ENCODE measurements around the gene ARHGAP1. TPM values are rescaled to one million over a fixed set of nuclear protein-coding genes. Genes with fewer than 3 reads are reported as not detected.

Gene ARHGAP1
- total RNA-seq, 1 experiment from 2014 or later = 73.0 TPM

- Mint-ChIP-seq H3K4me1 (ENCODE audit: low read depth, unreplicated experiment) (no peaks in the 10 kb centered on the region), H3K36me3 (ENCODE audit: insufficient read depth, unreplicated experiment) (peaks cover 7% of the 10 kb centered on the region), H3K4me3 (ENCODE audit: unreplicated experiment) (no peak overlapping the region), H3K9me3 (ENCODE audit: unreplicated experiment) (no peaks in the 10 kb centered on the region), H3K27me3 (ENCODE audit: insufficient read depth, unreplicated experiment) (no peaks in the 10 kb centered on the region), H3K27ac (ENCODE audit: unreplicated experiment) (no peak overlapping the region)
- TF ChIP-seq CTCF (IDR thresholded peaks at IDR 0.05; ENCODE audit: insufficient read depth in 1 of 2, low read depth in 1 of 2, low read length in 1 of 2, severe bottlenecking in 1 of 2, unreplicated experiment in 1 of 2) = no peak
- H3K27me3 ChIP-seq (replicated peaks; ENCODE audit: control insufficient read depth, insufficient read depth, low read length) = no peaks in the 10 kb centered on the region
- intact Hi-C loops (cut with micrococcal nuclease; ENCODE audit: unreplicated experiment) = no loop called here
- BruUV-seq (replicated peaks) = no TSS peak
- ChIA-PET POLR2A (no interaction called here), CTCF (interaction anchor here (0.6 kb wide), 1 partner anchor 487 kb away, joined by 3 read pairs; the partner anchor contains the start of gene DDB2)
- peaks cover 7% of the 10 kb centered on the region for H3K36me3 ChIP-seq (ENCODE audit: control insufficient read depth, insufficient read depth, low read length)
- no peak for DNase-seq
- H3K9me3 ChIP-seq = no peaks in the 10 kb centered on the region
- H3K4me3 ChIP-seq (ENCODE audit: low read depth, low read length) = no peak overlapping the region
- H3K4me1 ChIP-seq = no peaks in the 10 kb centered on the region
Observed at GRCh38 chr11:46727952-46728658, 27.7 kb upstream of the ARHGAP1 start.

- no TSS peak for BruUV-seq (replicated peaks)
- POLR2A ChIA-PET = no interaction called here
- H3K36me3 Mint-ChIP-seq (ENCODE audit: insufficient read depth, unreplicated experiment) = peaks cover 2% of the 10 kb centered on the region
- intact Hi-C loops (cut with micrococcal nuclease; ENCODE audit: unreplicated experiment) = no loop called here
- Histone ChIP-seq H3K4me1 (no peaks in the 10 kb centered on the region), H3K27me3 (replicated peaks; ENCODE audit: control insufficient read depth, insufficient read depth, low read length) (no peaks in the 10 kb centered on the region), H3K36me3 (ENCODE audit: control insufficient read depth, insufficient read depth, low read length) (peaks cover 9% of the 10 kb centered on the region), H3K4me3 (ENCODE audit: low read depth, low read length) (no peak overlapping the region), H3K9me3 (no peaks in the 10 kb centered on the region)
- no peaks in the 10 kb centered on the region for H3K9me3 Mint-ChIP-seq (ENCODE audit: unreplicated experiment)
- CTCF ChIA-PET = no interaction called here
- no peak overlapping the region for H3K27ac Mint-ChIP-seq (ENCODE audit: unreplicated experiment)
- H3K4me1 Mint-ChIP-seq (ENCODE audit: low read depth, unreplicated experiment) = no peaks in the 10 kb centered on the region
- DNase-seq = no peak
- no peaks in the 10 kb centered on the region for H3K27me3 Mint-ChIP-seq (ENCODE audit: insufficient read depth, unreplicated experiment)
- no peak overlapping the region for H3K4me3 Mint-ChIP-seq (ENCODE audit: unreplicated experiment)
- no peak for TF ChIP-seq CTCF (IDR thresholded peaks at IDR 0.05; ENCODE audit: insufficient read depth in 1 of 2, low read depth in 1 of 2, low read length in 1 of 2, severe bottlenecking in 1 of 2, unreplicated experiment in 1 of 2)
Observed at GRCh38 chr11:46726206-46726862, 25.9 kb upstream of the ARHGAP1 start.

- H3K9me3 Mint-ChIP-seq (ENCODE audit: unreplicated experiment) = no peaks in the 10 kb centered on the region
- ChIA-PET POLR2A (no interaction called here), CTCF (no interaction called here)
- peaks cover 4% of the 10 kb centered on the region for H3K36me3 Mint-ChIP-seq (ENCODE audit: insufficient read depth, unreplicated experiment)
- no peak overlapping the region for H3K27ac Mint-ChIP-seq (ENCODE audit: unreplicated experiment)
- no peaks in the 10 kb centered on the region for H3K27me3 Mint-ChIP-seq (ENCODE audit: insufficient read depth, unreplicated experiment)
- H3K4me3 Mint-ChIP-seq (ENCODE audit: unreplicated experiment) = no peak overlapping the region
- H3K36me3 ChIP-seq (ENCODE audit: control insufficient read depth, insufficient read depth, low read length) = peaks cover 9% of the 10 kb centered on the region
- no peak overlapping the region for H3K4me3 ChIP-seq (ENCODE audit: low read depth, low read length)
- TF ChIP-seq CTCF (IDR thresholded peaks at IDR 0.05; ENCODE audit: insufficient read depth in 1 of 2, low read depth in 1 of 2, low read length in 1 of 2, severe bottlenecking in 1 of 2, unreplicated experiment in 1 of 2) = no peak
- intact Hi-C loops (cut with micrococcal nuclease; ENCODE audit: unreplicated experiment) = no loop called here
- no peak for DNase-seq
- H3K27me3 ChIP-seq (replicated peaks; ENCODE audit: control insufficient read depth, insufficient read depth, low read length) = no peaks in the 10 kb centered on the region
- H3K4me1 ChIP-seq = peaks cover 2% of the 10 kb centered on the region
- H3K9me3 ChIP-seq = no peaks in the 10 kb centered on the region
- no peaks in the 10 kb centered on the region for H3K4me1 Mint-ChIP-seq (ENCODE audit: low read depth, unreplicated experiment)
- no TSS peak for BruUV-seq (replicated peaks)
Observed at GRCh38 chr11:46725338-46726205, 25.2 kb upstream of the ARHGAP1 start.
